Measurements from ENCODE around the gene SCGN.
"Not testable (repeated sequence)": the region's sequence is repeated elsewhere in the genome, so short reads cannot be mapped to it uniquely, and the experiment has no call there.

SCGN gene

DNA sequence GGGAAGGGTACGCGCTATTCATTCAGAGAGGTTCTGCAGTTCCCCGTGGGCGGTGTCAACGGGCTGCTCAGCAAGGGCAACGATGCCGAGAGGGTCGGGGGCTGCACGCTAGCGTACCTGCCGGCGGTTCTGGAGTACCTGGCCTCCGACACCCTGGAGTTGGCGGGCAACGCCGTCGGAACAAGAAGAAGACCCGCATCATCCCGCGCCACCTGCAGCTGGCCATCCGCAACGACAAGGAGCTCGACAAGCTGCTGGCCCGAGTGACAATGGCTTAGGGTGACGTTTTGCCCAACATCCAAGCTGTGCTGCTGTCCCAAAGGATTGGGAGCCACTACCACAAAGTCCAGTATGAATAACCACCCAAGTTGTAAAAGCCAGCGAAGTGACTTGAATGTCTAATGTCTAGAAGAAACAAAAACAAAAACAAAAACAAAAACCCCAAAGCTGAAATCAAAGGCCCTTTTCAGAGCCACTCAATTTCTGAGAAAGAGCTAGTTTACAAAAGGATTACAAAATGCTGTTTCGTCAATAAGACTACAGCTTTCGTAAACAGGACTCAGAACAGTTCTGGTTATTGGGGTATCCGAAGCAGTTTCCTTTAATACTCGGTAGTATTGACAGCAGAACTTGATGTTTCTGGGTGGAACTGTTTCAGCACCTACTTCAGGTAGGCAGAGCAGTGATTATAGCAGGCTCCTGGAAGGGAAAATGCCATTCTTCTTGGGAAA, 80.6 kb downstream of the SCGN start:
- DNase-seq, result no peak

DNA sequence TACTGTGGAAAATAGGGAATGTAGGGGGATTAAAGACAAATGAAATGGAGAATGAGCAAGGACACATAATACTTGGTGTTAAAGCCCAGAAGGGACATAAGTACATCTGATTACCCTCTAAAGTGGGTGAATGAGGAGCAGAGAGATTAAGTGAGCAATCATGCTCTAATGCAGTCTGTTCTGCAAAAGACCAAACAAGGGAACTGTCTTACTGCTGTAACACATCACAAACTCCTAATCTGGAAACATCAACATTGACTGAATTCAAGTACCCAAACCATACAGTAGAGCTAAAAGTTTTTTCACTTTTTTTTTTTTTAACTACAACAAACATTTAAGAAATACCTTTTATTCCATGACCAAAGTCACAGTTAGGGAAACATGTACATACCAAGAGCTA, 83.2 kb downstream of the SCGN start:
- no peak for DNase-seq

DNA sequence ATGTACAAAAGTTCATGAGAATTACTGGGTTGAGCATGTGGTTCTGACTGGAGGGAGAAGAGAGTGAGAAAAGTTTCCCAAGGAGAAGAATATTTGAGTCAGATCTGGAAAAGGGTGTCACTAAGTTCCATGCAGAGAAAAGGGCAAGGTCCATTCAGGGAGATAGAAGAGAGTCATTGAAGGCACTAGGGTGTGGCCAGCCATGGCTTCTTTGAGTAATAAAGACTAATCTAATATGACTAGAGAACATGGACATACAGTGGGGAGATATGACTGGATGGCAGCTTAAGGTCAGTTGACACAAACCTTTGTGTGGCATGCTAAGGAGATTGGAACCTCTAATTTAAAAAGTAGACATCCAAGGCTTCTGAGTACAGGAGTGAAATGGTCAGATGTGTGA, 91.9 kb downstream of the SCGN start:
- DNase-seq, result no peak

DNA sequence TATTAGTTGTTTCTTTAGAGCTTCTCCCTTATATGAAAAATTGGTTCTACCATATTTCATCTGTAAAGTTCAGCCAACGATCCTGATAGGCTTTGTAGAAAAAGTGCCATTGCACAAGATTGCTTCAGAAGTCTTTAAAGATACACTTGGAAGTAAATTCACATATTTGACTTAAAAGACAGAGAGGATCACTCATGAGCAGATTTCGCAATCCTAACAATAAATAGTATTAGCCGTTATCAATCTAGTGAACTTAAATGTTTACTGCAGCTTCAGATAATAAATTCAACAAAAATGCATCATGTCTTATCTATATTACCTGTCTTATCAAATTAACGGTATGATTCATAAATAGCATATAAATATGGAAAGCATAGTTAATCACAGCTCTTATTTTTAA, 93.8 kb downstream of the SCGN start:
- no peak for DNase-seq

DNA sequence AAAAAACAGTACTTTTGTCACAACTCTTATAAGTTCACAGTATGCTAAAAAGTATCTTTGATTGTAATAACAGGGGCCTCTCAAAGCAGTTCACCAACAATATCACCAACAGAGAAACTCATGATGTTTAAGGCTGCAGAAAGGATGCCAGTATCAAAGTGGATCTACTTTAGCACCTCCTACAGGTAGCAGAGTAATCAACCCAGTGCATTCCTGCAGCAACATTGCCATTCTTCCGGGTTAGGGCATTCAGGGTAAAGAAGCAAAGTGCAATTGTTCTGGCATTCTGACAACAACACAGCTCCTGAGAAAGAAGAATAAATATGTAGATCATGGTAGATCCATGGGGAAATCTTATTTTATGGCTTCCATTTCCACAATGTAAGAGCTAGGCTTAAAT, 95.0 kb downstream of the SCGN start:
- no peak for DNase-seq

DNA sequence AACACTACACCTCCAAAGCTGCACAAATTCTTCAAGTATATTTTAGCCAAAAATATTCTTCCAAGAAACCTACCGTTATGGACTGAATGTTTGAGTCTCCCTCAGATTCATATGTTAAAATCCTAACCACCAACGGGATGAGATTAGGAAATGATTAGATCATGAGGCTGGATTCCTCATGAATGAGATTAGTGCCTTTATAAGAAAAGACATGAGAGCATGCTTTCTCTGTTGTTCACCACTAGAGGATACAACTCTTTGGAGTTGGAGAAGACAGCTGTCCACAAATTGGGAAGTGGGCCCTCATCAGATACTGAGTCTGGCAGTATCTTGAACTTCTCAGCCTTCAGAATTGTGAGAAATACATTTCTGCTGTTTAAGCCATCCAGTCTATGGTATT, 95.5 kb downstream of the SCGN start:
- DNase-seq, result no peak

DNA sequence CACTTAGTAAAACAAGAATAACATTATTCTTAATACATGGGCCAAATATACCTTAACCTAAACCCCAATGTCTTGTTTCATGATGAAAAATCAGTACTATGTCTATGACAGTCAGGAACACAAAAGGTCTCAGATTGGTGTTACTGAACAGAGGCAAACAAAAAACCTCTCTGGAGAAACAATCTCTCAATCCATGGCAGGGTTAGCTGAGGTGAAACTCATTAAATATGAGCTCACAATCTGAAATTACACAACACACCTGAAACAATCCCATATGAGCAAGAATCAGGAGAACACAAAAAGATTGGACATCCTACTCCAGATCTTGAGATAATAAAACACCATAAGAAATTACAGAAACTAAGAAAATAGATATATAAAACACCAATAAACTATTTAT, 96.0 kb downstream of the SCGN start:
- DNase-seq, result no peak

DNA sequence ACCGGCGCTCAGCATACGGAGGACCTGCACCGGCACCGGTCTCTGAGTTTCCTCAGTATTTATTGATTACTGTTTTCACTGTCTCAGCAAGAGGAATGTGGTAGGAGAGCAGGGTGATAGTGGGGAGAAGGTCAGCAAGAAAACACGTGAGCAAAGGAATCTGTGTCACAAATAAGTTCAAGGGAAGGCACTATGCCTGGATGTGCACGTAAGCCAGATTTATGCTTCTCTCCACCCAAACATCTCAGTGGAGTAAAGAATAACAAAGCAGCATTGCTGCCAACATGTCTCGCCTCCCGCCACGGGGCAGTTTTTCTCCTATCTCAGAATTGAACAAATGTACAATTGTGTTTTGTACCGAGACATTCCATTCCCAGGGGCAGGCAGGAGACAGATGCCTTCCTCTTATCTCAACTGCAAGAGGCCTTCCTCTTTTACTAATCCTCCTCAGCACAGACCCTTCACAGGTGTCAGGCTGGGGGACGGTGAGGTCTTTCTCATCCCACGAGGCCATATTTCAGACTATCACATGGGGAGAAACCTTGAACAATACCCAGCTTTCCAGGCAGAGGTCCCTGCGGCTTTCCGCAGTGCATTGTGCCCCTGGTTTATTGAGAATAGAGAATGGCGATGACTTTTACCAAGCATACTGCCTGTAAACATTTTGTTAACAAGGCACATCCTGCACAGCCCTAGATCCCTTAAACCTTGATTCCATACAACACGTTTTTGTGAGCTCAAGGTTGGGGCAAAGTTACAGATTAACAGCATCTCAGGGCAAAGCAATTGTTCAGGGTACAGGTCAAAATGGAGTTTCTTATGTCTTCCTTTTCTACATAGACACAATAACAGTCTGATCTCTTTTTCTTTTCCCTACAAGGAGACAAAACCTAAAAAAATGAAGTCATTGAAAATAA, 96.8 kb downstream of the SCGN start:
- DNase-seq, result not testable (repeated sequence)

DNA sequence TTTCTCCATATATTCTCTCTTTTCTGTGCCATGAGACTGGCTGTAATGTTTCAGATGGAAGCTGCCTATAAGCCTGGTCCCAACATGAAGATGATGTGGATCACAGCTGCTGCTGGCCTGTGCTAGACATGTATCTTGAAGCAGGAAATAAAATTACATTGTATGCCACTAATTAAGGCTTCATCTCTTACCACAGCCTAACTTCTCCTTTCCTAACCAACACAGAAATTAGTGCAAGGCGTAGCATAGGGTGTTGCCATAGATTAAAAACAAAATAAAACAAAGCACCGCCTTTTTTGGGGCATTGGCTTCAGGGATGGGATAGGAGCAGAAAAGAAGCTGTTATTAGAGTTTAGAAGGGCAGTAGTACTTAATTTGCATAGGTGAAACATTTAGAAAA, 97.8 kb downstream of the SCGN start:
- no peak for DNase-seq

DNA sequence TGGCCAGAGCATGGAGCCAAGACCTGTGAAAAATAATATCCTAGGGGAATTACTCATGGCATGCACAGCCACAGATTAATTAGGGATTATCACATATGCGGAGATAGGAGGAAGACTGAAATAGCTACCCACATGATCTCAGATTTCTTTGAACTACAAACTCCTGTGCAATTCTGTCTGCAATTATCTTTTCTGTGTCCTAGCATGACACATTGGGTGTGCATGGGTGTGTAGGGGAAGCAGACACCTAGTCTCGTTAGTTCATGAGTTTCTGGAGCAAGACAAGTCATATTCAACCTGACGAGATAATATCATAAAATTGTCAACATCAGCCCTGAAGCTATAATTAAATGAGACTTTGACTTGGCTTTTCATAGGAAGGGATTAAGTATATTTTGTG, 98.9 kb downstream of the SCGN start:
- DNase-seq, result no peak
